IMR-90 (cell line): Measurements from ENCODE around the gene ESYT1. TPM values are rescaled to one million over a fixed set of nuclear protein-coding genes. Genes with fewer than 3 reads are reported as not detected.
A peak's percentile ranks its signal among the peaks of the same experiment; 100 is the strongest.

ENCODE experiments used
- ATAC-seq: fragments of 200-7000 bp; cut with Tn5 transposase; 2 replicates; pipeline ENCODE4 v1.9.1; 2020; ENCODE audit warnings: low read depth, mild to moderate bottlenecking, moderate library complexity
- BruUV-seq: library from RNA; stranded (reverse); fragments of 400-500 nt; replicated peaks from 2 replicates; lab custom pipeline; 2021; lab: Mats Ljungman, UMichigan
- CTCF ChIA-PET: fragments of 300-600 bp; formaldehyde crosslinking; extraction: SDS; loops from one replicate; lab custom pipeline; 2021; ENCODE audit warnings: antibody characterized with exemption; lab: Yijun Ruan, JAX
- POLR2A ChIA-PET: fragments of 300-600 bp; sonication (Branson Sonifier 250); formaldehyde crosslinking; loops from one replicate; lab custom pipeline; 2022; ENCODE audit warnings: antibody characterized with exemption; ENCODE audit not compliant: unreplicated experiment; lab: Charles Lee
- DNase-seq: peaks from one replicate; pipeline ENCODE4 v3.0.0; 2013
- H2AFZ ChIP-seq: replicated peaks from 2 replicates; pipeline ENCODE3; 2013; ENCODE audit warnings: low read length, mild to moderate bottlenecking; ENCODE audit not compliant: poor library complexity
- H2AK5ac ChIP-seq: 2 replicates; pipeline ENCODE4 v1.6.1; 2013; ENCODE audit warnings: low read depth, low read length, inconsistent platforms
- H2AK9ac ChIP-seq: replicated peaks from 2 replicates; pipeline ENCODE3; 2013; ENCODE audit warnings: mild to moderate bottlenecking, low read depth, low read length, moderate library complexity; ENCODE audit not compliant: poor library complexity
- H2BK120ac ChIP-seq: 2 replicates; pipeline ENCODE4 v1.6.1; 2013; ENCODE audit warnings: low read depth, low read length, inconsistent platforms
- H2BK15ac ChIP-seq: 3 replicates; pipeline ENCODE4 v1.6.1; 2013; ENCODE audit warnings: low read depth, low read length, inconsistent platforms
- H2BK20ac ChIP-seq: 2 replicates; pipeline ENCODE4 v1.6.1; 2013; ENCODE audit warnings: low read depth, mild to moderate bottlenecking, inconsistent platforms, low read length, moderate library complexity
- H2BK5ac ChIP-seq: 2 replicates; pipeline ENCODE4 v1.6.1; 2013; ENCODE audit warnings: mild to moderate bottlenecking, low read depth, low read length, inconsistent platforms; ENCODE audit not compliant: poor library complexity, severe bottlenecking
- H3K14ac ChIP-seq: replicated peaks from 2 replicates; pipeline ENCODE4 v1.6.1; 2013; ENCODE audit warnings: low read depth, low read length, inconsistent platforms
- H3K18ac ChIP-seq: 2 replicates; pipeline ENCODE4 v1.6.1; 2013; ENCODE audit warnings: low read depth, low read length, control low read depth
- H3K23ac ChIP-seq: 2 replicates; pipeline ENCODE4 v1.6.1; 2013; ENCODE audit warnings: low read depth, low read length, inconsistent platforms
- H3K27ac ChIP-seq: 2 replicates; pipeline ENCODE4 v1.5.1; 2013; ENCODE audit warnings: mild to moderate bottlenecking, control low read depth, low read length; ENCODE audit not compliant: insufficient read depth
- H3K27me3 ChIP-seq: 2 replicates; pipeline ENCODE4 v1.6.1; 2013; ENCODE audit warnings: low read length; ENCODE audit not compliant: control insufficient read depth, insufficient read depth
- H3K36me3 ChIP-seq: 2 replicates; pipeline ENCODE4 v1.6.1; 2013; ENCODE audit warnings: low read length, mixed read lengths; ENCODE audit not compliant: control insufficient read depth, insufficient read depth
- H3K4ac ChIP-seq: 2 replicates; pipeline ENCODE4 v1.6.1; 2013; ENCODE audit warnings: low read depth, low read length, inconsistent platforms
- H3K4me1 ChIP-seq: 2 replicates; pipeline ENCODE4 v1.6.1; 2013; ENCODE audit warnings: low read length, mixed read lengths; ENCODE audit not compliant: control insufficient read depth, insufficient read depth
- H3K4me2 ChIP-seq: 2 replicates; pipeline ENCODE4 v1.6.1; 2013; ENCODE audit warnings: low read depth, mild to moderate bottlenecking, control low read depth, low read length, moderate library complexity
- H3K4me3 ChIP-seq: 2 replicates; pipeline ENCODE4 v1.5.1; 2013; ENCODE audit warnings: low read depth, mild to moderate bottlenecking, control low read depth, low read length, moderate library complexity; ENCODE audit not compliant: insufficient read depth
- H3K56ac ChIP-seq: 2 replicates; pipeline ENCODE4 v1.6.1; 2013; ENCODE audit warnings: low read length, inconsistent platforms; ENCODE audit not compliant: insufficient read depth; ENCODE audit errors: extremely low read depth
- H3K79me1 ChIP-seq, 2 experiments: 2 replicates each; pipeline ENCODE4 v1.6.1; 2013; ENCODE audit warnings: low read length in 2 of 2, inconsistent platforms in 1 of 2, low read depth in 1 of 2
- H3K9ac ChIP-seq: 2 replicates; pipeline ENCODE4 v1.6.1; 2013; ENCODE audit warnings: low read depth, low read length, control low read depth
- H3K9me1 ChIP-seq: 2 replicates; pipeline ENCODE4 v1.6.1; 2013; ENCODE audit warnings: low read length, inconsistent platforms; ENCODE audit not compliant: insufficient read depth
- H3K9me3 ChIP-seq: 2 replicates; pipeline ENCODE4 v1.6.1; 2013; ENCODE audit warnings: low read length; ENCODE audit not compliant: control insufficient read depth, insufficient read depth
- H4K20me1 ChIP-seq: 2 replicates; pipeline ENCODE4 v1.6.1; 2013; ENCODE audit warnings: low read length, inconsistent platforms; ENCODE audit not compliant: insufficient read depth
- H4K5ac ChIP-seq: 2 replicates; pipeline ENCODE4 v1.6.1; 2013; ENCODE audit warnings: mild to moderate bottlenecking, low read depth, low read length, control low read depth
- H4K8ac ChIP-seq, 2 experiments: 2 replicates each; pipeline ENCODE4 v1.6.1; 2013; ENCODE audit warnings: low read depth in 2 of 2, low read length in 2 of 2, control low read depth in 1 of 2, inconsistent platforms in 1 of 2
- H4K91ac ChIP-seq: 2 replicates; pipeline ENCODE4 v1.6.1; 2013; ENCODE audit warnings: low read depth, low read length, inconsistent platforms; ENCODE audit not compliant: insufficient read depth
- BHLHE40 ChIP-seq: fragments of 150-350 bp; IDR thresholded peaks from 2 replicates; pipeline ENCODE4 v1.6.1; 2016; ENCODE audit warnings: mild to moderate bottlenecking, low read depth, low read length
- CHD1 ChIP-seq: IDR thresholded peaks from 2 replicates; pipeline ENCODE4 v1.6.1; 2012; ENCODE audit warnings: low read depth, low read length, improper control_type of control experiment
- ELK1 ChIP-seq: fragments of 150-350 bp; IDR thresholded peaks from 2 replicates; pipeline ENCODE4 v1.6.1; 2016; ENCODE audit warnings: low read depth, mild to moderate bottlenecking, low read length, moderate library complexity, borderline replicate concordance
- FOS ChIP-seq: fragments of 150-350 bp; IDR thresholded peaks from 2 replicates; pipeline ENCODE4 v1.6.1; 2016; ENCODE audit warnings: low read depth, low read length
- MAFK ChIP-seq: IDR thresholded peaks from 2 replicates; pipeline ENCODE4 v1.6.1; 2012; ENCODE audit warnings: low read depth, low read length, improper control_type of control experiment
- MAZ ChIP-seq: IDR thresholded peaks from 2 replicates; pipeline ENCODE4 v1.6.1; 2012; ENCODE audit warnings: low read depth, mild to moderate bottlenecking, low read length, improper control_type of control experiment, moderate library complexity, borderline replicate concordance
- NFE2L2 ChIP-seq: fragments of 150-350 bp; IDR thresholded peaks from 2 replicates; pipeline ENCODE4 v1.6.1; 2016; ENCODE audit warnings: low read depth, mild to moderate bottlenecking, low read length
- POLR2A ChIP-seq: IDR thresholded peaks from 2 replicates; pipeline ENCODE4 v1.6.1; 2012; ENCODE audit warnings: mild to moderate bottlenecking, low read depth, low read length
- RAD21 ChIP-seq: IDR thresholded peaks from 2 replicates; pipeline ENCODE4 v1.6.1; 2012; ENCODE audit warnings: low read length, improper control_type of control experiment
- RCOR1 ChIP-seq: IDR thresholded peaks from 2 replicates; pipeline ENCODE4 v1.6.1; 2012; ENCODE audit warnings: mild to moderate bottlenecking, low read length, improper control_type of control experiment; ENCODE audit not compliant: insufficient replicate concordance
- RFX5 ChIP-seq: IDR thresholded peaks from 2 replicates; pipeline ENCODE4 v1.8.0; 2012; ENCODE audit warnings: low read depth, mild to moderate bottlenecking, low read length, moderate library complexity
- USF2 ChIP-seq: fragments of 150-350 bp; IDR thresholded peaks from 2 replicates; pipeline ENCODE4 v1.6.1; 2017; ENCODE audit warnings: mild to moderate bottlenecking, antibody characterized with exemption, low read length, low read depth
- WGBS, 2 experiments: methylation state at CpG; one replicate each; pipeline versions ENCODE4 v1.1.5 to v1.1.7; 2013; ENCODE audit warnings: missing lambda C conversion rate in 2 of 2; ENCODE audit not compliant: insufficient read length in 1 of 2; ENCODE audit errors: extremely low coverage in 2 of 2; 5-methylcytosine and 5-hydroxymethylcytosine counted together
- dilution Hi-C: fragments of 300-500 bp; cut with HindIII; formaldehyde crosslinking; loops from one replicate; pipeline ENCODE4 v1.14.3; 2018; ENCODE audit warnings: low sequenced_read_pairs; ENCODE audit not compliant: unreplicated experiment
- in situ Hi-C: fragments of 300-500 bp; cut with MboI; formaldehyde crosslinking; loops from 3 replicates; pipeline ENCODE4 v1.14.3; 2019; ENCODE audit warnings: low sequenced_read_pairs, inconsistent platforms, mixed read lengths
- intact Hi-C: fragments of 100-400 bp; cut with micrococcal nuclease; formaldehyde crosslinking; loops from 2 replicates; pipeline ENCODE4 v1.10.0; 2022
- polyA plus RNA-seq, 3 experiments: library from polyadenylated mRNA; depleted of rRNA; stranded (reverse); fragments of >200 nt; gene quantifications; 2 replicates each; pipeline ENCODE4 v1.2.3, GENCODE V29; 2012; ENCODE audit warnings: low replicate concordance in 1 of 3
- total RNA-seq: library from RNA; depleted of rRNA; stranded (reverse); fragments of >200 nt; gene quantifications from 2 replicates; pipeline ENCODE4 v1.2.3, GENCODE V29; 2012
- TF ChIP-seq, protein P1 (sequence below): conservative IDR thresholded peaks from 2 replicates; pipeline ENCODE4 v1.5.1; 2012; ENCODE audit warnings: mild to moderate bottlenecking, low read depth, low read length, improper control_type of control experiment

ESYT1 gene
- total and polyA plus RNA-seq, 2 of the 4 experiments (the other 2 are of a cell fraction) = 150 to 153 TPM

DNA sequence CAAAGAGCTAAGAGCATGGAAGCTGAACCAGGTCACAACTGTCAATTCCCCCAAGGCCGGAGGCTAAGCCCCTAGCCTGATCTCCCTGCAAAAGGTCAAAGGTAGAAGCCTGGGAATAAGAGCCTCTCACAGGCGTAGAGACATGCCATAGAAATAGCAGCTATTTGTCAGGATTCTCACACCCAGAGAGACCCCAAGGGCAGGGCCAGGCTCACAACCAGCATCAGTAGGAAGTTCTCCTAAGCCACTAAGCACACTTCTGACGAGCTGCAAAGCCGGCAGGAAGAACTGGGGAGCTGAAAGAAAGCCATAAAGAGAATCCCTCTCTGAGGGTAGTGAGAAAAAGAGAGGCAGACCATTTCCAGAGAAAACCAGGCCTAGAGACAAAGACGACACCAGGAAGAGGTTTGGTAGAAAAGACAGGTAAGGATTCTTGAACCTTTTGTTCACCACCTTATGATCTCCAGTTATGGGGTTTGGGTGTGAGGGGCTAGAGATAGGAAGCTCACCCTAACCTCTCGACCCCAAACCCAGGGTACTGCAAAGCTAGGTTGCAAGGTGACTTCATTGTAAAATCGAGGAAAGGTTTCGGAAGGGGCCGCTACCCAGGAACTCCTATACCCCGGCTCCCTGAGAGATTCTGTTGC, 60.2 kb downstream of the ESYT1 start:
- H2AK9ac ChIP-seq = peak overlapping the region; percentile 98
- peak overlapping the region; percentile 97 for H3K14ac ChIP-seq
- DNase-seq (no peak), ATAC-seq (no peak)
- peak overlapping the region in 1 of 2 experiments; percentile 41; a peak in 1 of 4 replicates for H4K8ac ChIP-seq
- in situ Hi-C loops (loop anchor here (5.0 kb wide), 1 partner anchor 61 kb away; the partner anchor contains the start of gene ESYT1), dilution Hi-C loops (no loop called here), intact Hi-C loops (loop anchor here (2.0 kb wide), 1 partner anchor 61 kb away; no protein-coding TSS in a partner anchor)
- peak overlapping the region; percentile 64 for H2AK5ac ChIP-seq
- no peaks in the 10 kb centered on the region for H3K27me3 ChIP-seq
- peaks cover 16% of the 10 kb centered on the region for H3K36me3 ChIP-seq
- peak overlapping the region; percentile 8 for H3K56ac ChIP-seq
- peak overlapping the region; percentile 84 for H2AFZ ChIP-seq
- peak overlapping the region; percentile 95 for H3K4me3 ChIP-seq
- H3K18ac ChIP-seq = no peak overlapping the region
- no peak overlapping the region; the same call in 1 of the 2 replicates for H2BK120ac ChIP-seq
- peaks cover 7% of the 10 kb centered on the region for H3K4me1 ChIP-seq
- ChIA-PET POLR2A (interaction anchor here (0.6 to 1.3 kb wide), 3 partner anchors 27 to 69 kb away, joined by 3 to 5 read pairs (median 3); partner anchors contain the start of genes RNF41 and ZC3H10), CTCF (interaction anchor here (1.8 to 2.6 kb wide), 3 partner anchors 10 to 70 kb away, joined by 7 to 27 read pairs (median 22); partner anchors contain the start of genes RNF41 and ZC3H10)
- H3K23ac ChIP-seq = peak overlapping the region; percentile 92
- H2BK20ac ChIP-seq = no peak overlapping the region
- H2BK15ac ChIP-seq = no peak overlapping the region
- no TSS peak for BruUV-seq
- H3K9me1 ChIP-seq = peaks cover 5% of the 10 kb centered on the region; the same call in 1 of the 2 replicates
- no peak overlapping the region for H4K5ac ChIP-seq
- H3K27ac ChIP-seq = peak overlapping the region; percentile 75
- peak overlapping the region; percentile 72 for H3K4ac ChIP-seq
- peaks cover 14% of the 10 kb centered on the region; the same call in 1 of the 2 replicates for H4K20me1 ChIP-seq
- H3K9ac ChIP-seq = peak overlapping the region; percentile 95
- H3K9me3 ChIP-seq = no peaks in the 10 kb centered on the region
- WGBS, 2 experiments = 40% methylated on average over 1 of the region's 10 CpGs; no CpG with 5 or more reads in 1 of the 2 experiments
- H2BK5ac ChIP-seq = peak overlapping the region; percentile 60
- peaks cover 27 to 46% of the 10 kb centered on the region in 2 experiments for H3K79me1 ChIP-seq
- H3K4me2 ChIP-seq = peak overlapping the region; percentile 97
- TF ChIP-seq RAD21 (no peak), RCOR1 (no peak), ELK1 (no peak), RFX5 (no peak), MAFK (no peak), FOS (no peak), MAZ (no peak), POLR2A (no peak), BHLHE40 (no peak), NFE2L2 (no peak), CHD1 (no peak), USF2 (no peak)
- TF ChIP-seq, protein P1, sequence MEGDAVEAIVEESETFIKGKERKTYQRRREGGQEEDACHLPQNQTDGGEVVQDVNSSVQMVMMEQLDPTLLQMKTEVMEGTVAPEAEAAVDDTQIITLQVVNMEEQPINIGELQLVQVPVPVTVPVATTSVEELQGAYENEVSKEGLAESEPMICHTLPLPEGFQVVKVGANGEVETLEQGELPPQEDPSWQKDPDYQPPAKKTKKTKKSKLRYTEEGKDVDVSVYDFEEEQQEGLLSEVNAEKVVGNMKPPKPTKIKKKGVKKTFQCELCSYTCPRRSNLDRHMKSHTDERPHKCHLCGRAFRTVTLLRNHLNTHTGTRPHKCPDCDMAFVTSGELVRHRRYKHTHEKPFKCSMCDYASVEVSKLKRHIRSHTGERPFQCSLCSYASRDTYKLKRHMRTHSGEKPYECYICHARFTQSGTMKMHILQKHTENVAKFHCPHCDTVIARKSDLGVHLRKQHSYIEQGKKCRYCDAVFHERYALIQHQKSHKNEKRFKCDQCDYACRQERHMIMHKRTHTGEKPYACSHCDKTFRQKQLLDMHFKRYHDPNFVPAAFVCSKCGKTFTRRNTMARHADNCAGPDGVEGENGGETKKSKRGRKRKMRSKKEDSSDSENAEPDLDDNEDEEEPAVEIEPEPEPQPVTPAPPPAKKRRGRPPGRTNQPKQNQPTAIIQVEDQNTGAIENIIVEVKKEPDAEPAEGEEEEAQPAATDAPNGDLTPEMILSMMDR = no peak
- peak overlapping the region; percentile 69 for H4K91ac ChIP-seq
